ENCODE measurements around the gene HOXC6.

Gene HOXC6

DNA sequence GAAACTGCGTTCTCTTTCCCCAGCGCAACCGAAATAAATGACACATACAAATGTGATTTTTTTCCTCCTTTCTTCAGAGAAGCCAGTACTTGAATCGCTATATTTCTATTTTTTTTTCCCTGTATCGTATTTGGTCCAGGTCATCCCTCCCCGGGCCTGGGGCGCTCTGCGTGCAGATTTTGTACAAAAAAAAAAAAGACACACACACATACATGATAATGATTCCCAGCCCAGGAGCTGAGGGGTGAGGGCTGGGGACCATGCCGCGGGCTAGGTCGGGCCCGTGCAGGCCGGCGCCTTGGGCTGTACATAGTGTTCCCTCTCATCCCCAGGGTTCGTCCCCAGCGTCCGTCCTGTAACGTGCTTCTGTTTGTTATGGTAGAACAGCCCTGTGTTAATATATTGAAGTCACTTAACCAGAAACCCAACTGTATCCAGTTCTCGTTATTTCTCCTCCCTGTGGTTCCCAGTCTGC is 25.3 kb upstream of the HOXC6 start:
- no peak for DNase-seq (ENCODE audit: low read depth)

DNA sequence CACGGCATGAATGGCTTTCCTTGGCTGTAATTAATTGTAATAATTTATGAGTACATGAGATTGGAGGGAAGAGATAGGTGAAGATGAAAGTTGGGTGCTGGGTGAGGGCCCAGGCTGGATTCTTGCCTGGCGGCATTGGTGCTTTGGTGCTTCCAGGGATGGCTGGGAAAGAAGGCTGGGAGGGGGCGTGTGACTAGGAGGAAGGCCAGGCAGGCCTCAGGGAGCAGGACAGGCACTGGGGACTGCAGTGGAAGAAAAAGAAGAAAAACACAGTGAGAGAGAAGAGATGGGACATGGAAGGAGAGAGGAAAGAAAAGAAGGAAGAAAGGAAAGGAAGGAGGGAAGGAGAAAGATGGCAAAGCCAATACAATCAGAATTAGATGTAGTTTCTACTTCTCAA is 24.6 kb upstream of the HOXC6 start:
- no peak for DNase-seq (ENCODE audit: low read depth)

DNA sequence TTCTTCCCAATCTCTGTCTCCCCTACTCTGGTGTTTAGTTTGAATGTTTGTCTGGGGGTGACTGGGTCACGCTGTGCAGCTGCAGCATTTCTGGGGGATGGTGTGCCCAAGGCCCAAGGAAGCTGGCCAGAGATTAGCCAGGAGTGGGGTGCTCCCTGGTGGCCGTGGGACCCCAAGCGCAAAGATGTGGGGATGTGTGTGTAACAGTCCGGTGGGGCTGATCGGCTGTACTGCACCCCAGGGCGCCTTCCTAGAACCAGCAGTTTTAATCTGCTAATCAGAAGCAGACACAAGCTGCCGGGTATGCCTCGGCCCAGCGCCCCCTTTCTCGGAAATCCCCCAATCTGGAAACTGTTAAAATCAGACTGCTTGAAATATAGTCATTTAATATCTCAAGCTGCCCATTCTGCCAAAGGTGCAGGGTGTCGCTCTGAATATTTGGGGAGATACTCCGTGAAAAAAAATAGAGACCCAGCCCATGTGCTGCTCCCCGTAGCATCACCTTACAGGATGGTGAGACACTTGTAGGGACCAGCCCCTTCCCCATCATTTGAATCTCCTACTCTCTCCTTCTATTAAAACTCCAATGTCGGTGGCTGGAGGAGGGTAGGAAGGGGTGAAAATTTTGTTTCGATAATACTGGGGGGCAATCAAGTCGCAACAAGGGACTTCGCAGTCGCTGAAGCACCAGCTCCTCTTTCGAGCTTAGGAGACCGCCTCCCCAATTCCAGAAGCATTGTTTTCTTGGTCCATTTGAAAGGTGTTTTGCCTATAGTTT is 24.0 kb upstream of the HOXC6 start:
- DNase-seq (ENCODE audit: low read depth), result no peak

DNA sequence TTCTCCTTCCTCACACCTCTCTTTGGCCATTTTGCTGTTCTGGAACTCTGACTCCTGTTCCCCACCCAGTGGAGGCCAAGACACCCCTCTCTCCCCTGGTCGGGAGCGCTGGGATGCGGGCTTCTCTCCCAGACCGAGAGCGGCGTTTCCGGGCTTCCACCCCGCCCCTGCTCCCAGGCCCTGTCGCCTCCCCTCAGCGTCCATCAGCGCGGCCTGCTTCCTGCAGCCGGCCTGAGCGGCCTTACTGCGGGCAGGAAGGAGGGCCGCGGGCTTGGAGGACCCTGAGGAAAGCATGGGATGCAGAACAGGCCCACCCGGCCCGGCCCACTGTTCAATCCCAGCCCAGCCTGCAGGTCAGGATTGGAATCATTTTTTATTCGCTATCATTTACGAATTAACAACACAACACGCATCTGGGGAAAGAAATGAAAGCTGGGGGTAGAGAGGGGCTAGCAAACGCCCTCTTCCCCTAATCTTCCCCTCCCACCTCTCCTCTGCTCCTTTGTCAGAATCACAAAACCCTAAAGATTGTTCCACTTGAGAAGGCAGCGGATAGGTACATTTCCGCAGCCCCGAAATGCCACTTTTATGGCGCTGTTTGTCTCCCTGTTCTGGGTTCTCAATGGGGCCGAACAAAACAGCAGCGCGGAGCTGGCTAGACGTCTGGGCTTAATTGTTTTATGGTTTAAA is 23.3 kb upstream of the HOXC6 start:
- DNase-seq (ENCODE audit: low read depth), result no peak

DNA sequence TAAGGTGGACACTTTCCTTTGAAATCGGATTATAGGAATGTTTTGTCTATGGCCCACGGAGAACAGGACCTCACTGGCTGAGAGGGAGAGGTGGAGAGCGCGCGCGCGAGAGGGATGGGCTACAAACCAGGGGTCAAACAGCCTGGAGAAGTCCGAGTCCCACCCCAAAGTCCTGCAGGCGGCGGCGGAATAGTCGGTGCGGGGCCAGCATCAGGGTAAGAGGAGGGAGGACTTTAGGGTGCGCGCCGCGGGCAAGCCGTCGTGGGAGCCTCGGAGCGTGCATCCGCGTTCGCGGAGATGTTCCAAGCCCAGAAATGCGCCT is 22.7 kb upstream of the HOXC6 start:
- no peak for DNase-seq (ENCODE audit: low read depth)

DNA sequence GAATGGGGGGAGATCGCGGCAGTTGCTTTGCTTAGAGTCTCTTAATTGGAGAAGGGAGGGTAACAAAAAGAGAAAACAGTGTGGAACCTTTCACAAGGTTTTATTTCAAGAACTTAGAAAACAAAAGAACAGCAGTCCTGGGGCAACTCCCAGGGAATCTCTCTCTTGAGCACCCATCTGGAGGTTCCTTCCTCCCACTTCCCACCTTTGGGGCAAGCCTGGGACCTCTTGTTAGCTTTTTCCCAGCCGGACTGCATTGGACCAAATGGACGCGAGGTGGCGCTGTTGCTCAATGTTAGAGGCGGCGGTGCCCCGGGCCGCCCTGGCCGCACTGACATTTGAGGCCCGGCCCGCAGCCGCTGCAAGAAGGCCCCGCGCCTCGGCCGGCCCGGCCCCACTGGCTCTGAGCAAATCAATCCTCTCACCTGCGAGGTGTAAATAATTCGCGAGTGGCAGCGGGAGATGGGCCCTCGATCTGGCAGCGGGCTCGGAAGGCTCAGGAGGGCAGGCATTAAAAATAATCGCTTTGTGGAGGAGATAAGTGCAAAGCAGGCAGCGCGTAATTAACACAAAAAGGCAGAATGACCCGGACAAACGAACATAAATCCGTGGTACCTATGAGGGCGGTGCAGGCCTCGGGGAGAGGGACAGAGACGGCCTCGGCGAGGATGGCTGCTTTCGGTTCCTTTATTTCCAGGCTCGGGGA is 22.2 kb upstream of the HOXC6 start:
- DNase-seq (ENCODE audit: low read depth), result peak; percentile 74

DNA sequence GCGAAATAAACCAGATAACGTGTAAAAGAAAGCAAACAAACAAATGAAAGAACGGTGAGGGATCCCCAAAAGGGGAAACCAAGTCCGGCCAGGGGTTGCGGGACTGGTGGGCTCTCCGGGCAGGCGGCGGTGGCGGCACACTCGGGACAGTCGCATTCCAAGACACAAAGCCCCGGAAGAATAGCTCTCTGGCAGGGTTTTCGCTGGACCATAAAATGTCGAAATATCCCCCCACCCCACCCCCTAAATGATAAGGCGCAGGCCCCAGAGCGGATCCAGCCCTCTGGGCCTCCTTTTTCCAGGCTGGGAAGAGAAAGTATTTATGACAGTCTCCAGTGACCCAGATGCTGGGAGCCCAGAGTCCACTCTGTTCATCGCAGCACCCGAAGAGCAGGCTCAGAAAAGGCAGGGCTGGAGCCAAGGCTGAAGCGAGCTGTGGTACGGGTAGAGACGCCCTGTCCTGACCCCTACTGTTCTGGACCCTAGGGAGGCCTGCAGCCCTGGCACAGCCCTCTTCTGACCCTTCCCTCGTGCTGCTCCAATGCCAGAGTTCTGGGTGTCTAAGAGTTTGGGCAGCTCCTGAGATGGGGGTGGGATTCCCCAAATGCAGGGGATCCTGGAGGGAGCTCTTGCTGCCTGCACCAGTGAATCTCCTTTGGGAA is 21.6 kb upstream of the HOXC6 start:
- no peak for DNase-seq (ENCODE audit: low read depth)

DNA sequence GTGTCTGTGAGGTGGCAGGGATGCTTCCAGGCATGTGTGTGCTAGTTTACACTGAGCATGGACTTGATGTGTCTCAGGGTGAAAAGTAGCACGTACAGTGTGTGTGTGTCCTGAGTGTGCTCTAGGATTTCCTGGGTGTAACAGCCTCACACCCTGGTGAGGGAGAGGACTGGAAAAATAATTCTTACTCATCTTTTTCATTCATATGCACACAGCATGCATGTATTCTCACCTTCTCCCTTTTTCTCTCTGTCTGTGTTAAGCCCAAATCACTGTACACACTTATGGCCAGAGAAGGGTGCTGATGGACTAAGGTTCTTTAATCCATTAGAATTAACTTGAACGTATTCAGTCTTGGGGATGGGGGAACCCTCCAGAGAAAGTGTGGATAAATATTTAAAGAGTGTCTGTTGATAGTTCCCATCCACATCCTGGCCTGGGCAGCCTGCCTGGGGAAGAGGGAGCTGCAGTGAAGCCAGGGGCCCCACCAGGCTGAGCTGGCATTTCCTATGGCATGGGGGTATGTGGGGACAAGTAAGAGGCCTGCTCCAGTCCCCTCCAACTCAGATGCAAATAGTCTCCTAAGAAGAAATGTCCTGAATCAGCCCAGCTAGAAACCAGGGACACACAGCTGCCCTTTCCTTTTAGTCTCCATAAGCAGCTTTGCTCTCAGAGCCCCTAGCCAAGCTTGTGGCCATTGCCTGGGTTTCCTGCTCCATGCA is 20.5 kb upstream of the HOXC6 start:
- no peak for DNase-seq (ENCODE audit: low read depth)

DNA sequence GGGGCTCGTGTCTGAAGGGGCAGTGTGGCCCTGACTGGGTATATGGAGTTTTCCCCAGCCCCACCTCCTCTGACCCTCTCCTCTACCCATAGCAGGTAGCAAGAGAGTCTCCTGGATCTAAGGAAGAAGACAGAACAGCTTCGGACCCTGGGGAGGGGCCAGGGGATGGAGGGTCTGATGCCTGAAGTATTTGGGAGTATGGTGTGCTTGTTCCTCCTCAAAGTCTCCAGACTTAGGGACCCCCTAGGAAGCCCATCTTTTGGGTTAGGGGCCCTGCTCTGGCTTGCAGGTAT is 20.0 kb upstream of the HOXC6 start:
- DNase-seq (ENCODE audit: low read depth), result no peak

DNA sequence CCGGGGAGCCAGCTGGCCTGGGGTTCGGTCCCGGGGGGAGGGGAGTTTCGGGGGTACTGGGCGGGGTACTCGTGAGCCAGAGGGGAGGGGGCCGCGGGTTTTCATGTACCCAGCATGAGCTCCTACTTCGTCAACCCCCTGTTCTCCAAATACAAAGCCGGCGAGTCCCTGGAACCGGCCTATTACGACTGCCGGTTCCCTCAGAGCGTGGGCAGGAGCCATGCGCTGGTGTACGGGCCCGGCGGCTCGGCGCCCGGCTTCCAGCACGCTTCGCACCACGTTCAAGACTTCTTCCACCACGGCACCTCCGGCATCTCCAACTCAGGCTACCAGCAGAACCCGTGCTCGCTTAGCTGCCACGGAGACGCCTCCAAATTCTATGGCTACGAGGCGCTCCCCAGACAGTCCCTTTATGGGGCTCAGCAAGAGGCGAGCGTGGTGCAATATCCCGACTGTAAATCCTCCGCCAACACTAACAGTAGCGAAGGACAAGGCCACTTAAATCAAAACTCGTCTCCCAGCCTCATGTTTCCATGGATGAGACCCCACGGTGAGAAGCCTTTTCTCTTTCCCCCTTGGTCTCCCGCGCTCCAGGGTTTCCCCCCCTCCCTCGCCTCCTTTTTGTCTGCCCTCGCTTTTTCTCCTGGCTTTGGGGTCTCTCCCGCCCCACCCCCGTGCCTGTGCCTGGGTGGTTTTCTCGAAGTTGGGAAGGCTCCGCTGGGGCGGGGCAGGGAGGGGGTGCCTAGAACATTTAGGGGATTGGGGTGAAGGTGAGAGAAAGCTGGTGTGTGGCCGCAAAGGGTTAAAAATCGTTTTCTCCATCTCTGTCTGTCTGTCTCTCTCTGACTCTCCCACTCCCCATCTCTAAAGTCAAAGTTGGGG is 18.8 kb upstream of the HOXC6 start:
- DNase-seq (ENCODE audit: low read depth), result no peak

DNA sequence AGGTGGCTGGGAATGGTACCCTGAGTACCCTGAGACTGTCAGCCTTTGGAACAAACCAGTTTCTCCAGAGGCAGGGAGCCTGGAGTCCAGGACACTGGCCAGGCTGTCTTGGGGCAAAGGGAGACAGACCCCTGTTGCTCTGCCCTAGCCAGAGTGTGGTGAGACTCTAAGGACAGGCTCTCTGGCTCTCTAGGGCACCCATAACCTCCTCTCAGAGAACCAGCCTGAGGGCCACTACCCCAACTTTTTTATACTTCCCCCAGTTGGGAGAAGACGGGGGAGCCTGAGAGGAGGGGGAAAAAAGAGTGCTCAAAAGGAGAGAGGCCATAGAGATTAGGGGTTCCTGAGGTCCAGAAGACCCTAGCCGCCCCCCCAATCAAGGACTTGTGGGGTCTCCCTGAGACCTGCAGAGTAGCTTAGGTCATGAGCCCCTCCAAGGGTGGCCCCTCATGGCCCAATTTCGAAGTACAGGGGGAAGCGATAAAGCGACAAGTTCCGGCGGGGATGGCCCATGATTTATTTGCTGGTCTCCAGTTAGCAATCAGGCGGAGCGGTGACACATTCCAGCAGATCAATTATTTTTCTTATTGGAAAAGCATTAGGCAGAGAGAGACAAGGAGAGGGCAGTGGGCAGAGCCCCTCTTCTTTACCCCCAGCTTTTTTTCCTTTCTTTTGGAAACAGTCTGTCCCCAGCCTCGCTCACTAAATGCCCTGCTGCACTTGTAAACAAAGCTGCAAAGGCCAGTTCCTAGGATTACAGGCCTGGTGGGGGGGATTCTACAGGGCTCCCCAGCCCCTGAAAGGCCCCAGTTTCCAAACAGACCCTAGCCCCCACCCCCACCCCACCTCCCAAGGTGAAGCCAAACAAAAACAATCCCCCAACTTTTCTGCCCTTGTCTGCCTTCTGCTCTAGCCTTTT is 17.9 kb upstream of the HOXC6 start:
- DNase-seq (ENCODE audit: low read depth), result no peak

DNA sequence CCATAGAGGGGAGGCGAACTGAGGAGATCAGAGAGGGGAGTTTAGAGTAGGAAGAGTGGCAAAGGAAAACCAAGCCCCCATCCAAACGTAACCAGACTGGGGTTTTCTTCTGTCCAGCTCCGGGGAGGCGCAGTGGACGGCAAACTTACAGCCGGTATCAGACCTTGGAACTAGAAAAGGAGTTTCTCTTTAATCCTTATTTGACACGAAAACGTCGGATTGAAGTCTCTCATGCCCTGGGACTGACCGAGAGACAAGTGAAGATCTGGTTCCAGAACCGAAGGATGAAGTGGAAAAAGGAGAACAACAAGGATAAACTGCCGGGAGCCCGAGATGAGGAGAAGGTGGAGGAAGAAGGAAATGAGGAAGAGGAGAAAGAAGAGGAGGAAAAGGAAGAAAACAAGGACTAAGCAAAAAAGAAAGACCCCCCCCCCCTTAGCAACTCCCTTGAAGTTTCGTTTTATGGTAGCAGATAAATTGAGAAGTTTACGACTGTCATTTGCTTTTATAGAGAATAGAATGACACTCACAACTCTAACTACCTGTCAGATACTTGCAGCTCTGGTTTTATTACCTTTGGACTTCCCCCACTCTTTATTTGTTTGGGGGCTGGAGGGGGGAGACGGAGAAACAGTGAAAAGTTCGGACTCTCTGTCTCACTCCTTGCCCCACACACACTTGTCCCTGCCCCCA is 17.1 kb upstream of the HOXC6 start:
- DNase-seq (ENCODE audit: low read depth), result no peak

DNA sequence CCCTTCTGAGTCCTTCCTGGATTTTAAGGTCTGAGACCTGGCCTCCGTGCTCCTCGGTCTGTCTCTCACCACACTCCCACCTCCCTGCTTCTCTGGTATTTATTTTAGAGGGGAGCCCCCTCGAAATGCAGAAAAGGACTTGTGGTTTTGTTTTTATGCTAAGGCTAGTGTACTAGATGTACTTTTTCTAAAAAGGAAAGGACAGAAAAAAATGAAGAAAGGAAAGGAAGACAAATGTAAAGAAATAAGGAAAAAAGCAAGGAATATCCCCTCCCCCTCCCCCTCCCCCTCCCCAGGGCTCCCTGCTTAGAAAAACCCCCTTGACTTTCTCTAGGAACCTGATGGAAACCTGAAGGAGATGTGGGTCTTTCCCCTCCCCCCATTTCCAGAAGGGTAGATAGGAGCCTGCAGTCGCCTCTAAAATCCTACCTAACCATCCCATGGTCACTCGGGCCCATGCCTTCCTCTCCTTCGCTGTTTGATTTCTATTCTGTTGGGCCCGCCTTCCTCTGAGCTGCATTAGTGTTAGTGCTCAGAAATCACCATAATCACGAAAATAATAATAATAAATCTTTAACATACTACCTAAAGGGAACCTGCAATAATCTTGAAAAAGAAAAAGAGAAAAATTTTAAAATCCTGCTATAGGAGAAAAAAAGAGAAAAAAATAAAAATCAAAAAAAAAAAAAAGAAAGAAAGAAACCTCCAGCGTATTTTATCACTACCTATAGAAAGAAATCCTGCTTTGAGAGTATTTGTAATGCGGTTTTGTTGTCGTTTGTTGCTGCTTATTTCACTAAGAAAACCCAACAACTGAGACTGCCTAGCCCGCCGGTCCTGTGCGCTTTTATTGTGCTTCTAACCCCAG is 16.3 kb upstream of the HOXC6 start:
- no peak for DNase-seq (ENCODE audit: low read depth)

DNA sequence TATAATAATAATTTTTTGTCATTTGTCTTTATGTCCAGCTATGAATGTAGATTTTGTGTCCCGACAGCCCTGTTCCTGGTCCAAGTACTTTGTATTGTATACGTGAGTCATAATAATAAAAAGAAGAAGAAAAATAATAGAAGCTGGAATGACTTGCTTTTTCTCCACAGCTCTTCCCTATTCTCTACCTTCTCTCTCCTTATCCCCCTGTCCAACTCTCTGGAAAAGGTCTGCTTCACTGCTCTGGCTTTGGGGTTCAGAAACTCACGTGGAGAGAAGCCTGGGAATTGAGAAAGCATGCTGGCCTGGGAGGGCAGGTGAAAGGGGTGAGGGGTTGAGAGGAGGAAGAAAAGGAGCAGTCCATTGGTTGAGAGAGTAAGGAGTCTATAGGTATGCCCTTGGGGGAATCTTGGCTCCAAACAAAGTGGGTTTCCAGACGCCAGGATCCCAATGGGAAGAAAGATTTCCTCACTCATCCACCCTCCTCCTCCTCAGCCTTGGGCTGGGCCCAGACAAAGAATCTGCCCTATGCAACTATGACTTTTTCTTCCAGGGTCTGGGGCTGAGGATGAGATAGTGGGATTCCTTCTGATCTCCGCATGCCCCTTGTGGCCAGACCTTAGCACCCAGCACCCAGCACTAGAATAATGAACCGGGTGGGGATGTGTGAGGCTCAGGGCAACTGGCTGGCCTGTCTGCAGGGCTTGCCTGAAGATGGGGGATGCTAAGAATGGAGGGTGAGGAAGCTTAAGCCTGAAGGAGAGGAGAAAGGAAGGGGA is 15.4 kb upstream of the HOXC6 start:
- DNase-seq (ENCODE audit: low read depth), result no peak

DNA sequence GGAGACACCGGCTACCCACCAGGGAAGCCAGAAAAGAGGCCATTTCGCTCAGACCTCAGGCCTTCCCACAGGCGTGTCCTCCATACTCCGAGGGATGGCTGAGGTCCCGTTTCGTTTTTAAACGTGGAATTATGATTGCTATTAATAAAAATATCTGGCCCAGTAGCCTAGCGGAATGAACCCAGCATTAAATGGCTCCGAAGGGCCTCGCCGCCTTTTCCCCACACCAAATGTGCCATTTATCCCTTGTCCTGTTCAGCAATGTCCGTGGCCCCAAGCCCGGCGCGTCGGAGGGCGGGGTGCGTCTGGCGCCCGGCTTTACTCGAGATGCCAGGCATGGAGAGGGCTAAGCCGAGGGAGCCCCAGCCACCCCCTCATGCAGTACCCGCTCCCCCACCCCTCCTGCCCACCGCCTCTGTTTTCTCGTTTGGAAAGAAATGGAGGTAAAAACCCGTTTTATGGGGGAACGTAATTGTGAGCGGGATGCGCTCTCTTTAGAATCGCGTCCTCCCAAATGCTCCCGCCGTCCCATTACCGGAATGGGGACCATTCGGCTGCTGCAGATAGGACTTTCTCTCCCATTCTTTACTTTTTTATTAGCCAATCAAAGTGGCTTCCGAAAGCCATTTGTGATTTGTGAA is 13.7 kb upstream of the HOXC6 start:
- DNase-seq (ENCODE audit: low read depth), result no peak

DNA sequence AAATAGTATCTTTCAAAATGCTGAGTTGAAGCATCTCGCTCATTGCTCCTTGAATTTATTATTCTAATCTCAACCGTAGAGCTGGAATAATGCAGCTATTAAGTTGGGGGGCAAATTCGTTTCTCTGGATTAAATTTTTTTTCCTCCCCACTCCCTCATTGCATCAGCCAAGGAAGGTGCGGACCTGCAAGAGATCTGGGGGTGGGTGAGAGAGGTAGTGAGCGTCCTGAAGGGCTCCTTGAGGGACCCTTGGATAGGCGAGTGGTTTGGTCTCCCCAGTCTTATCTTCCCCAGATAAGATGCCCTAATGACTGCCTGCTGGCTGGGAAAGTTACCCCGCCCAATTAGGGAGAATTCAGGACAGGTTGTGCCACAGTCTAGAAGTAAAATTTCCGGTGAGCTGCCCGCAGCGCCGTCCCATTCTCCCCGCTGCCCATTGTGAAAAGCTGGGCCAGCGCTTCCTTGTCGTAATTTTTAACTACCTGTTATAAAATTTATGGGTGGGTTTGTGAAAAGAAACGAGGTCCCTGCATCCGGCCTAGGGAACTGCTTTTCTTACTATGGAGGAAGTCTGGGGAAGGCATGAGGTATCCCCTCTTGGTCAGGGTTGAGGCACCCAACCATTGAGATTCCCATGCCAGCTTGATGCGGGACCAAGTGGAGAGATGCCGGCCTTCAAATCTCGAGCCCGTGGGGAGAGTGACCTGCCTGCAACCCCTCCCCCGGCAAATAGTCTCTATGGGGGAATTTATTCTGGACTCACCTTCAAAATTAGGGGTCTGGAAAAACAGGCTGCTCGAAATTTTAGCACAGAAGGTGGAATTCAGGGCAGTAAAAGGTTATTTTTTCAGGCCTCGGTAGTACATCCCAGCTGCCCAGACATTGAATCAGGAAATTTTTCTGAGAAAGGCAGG is 13.0 kb upstream of the HOXC6 start:
- no peak for DNase-seq (ENCODE audit: low read depth)

Measured in HS-5 (cell line).